Measurements from ENCODE around the gene GRAP. TPM values are rescaled to one million over a fixed set of nuclear protein-coding genes. Genes with fewer than 3 reads are reported as not detected.

GRAP gene
- total and polyA plus RNA-seq, 2 donors (not counting 3 experiments of a cell fraction or from before 2014, with no cell fraction given) = 32.1 to 43.6 TPM

GRCh38 chr17:18977646-18978045 lies 69.1 kb downstream of the GRAP start:
- no peak for FAIRE-seq
- CTCF ChIA-PET = interaction anchor here (2.3 kb wide), 1 partner anchor 17 kb away, joined by 6 read pairs; no protein-coding TSS in a partner anchor
- DNase-seq (ENCODE audit: low read depth, low spot score) = no peak

More at GRCh38 chr17:18977646-18978045, 69.1 kb downstream of the GRAP start:
- H3K79me2 ChIP-seq (ENCODE audit: control insufficient read depth, insufficient read depth, low read length) = no peaks in the 10 kb centered on the region
- H2AFZ ChIP-seq (ENCODE audit: low read depth, low read length) = no peak overlapping the region
- H3K9ac ChIP-seq (replicated peaks; ENCODE audit: extremely low read depth, insufficient read depth, low read length) = no peak overlapping the region
- POLR2A ChIA-PET = no interaction called here
- dilution Hi-C loops (cut with MboI; ENCODE audit: extremely low pct_ligation_motif_present, low sequenced_read_pairs) (no loop called here), intact Hi-C loops (cut with micrococcal nuclease) (no loop called here)
- no peak overlapping the region for H3K4me2 ChIP-seq (ENCODE audit: insufficient read depth, low read length)
- H3K4me3 ChIP-seq (replicated peaks in 1 of 3; ENCODE audit: insufficient read depth in 1 of 3, low read depth in 1 of 3, low read length in 3 of 3) = no peak overlapping the region
- no peaks in the 10 kb centered on the region for H3K27me3 ChIP-seq (ENCODE audit: control insufficient read depth in 2 of 2, insufficient read depth in 2 of 2, low read length in 2 of 2)
- no peaks in the 10 kb centered on the region for H3K9me3 ChIP-seq (replicated peaks; ENCODE audit: control insufficient read depth, insufficient read depth, low read length)
- H4K20me1 ChIP-seq (replicated peaks; ENCODE audit: control insufficient read depth, extremely low read depth, insufficient read depth, low read length) = no peaks in the 10 kb centered on the region
- no peaks in the 10 kb centered on the region for H3K9me1 ChIP-seq (replicated peaks; ENCODE audit: control insufficient read depth, extremely low read depth, insufficient read depth, low read length)
- H3K27ac ChIP-seq (ENCODE audit: insufficient read depth, low read depth, low read length) = no peak overlapping the region
- TF ChIP-seq MYC (IDR thresholded peaks at IDR 0.05; ENCODE audit: low read depth, low read length) = no peak
- TF ChIP-seq EZH2 (IDR thresholded peaks at IDR 0.05; ENCODE audit: borderline replicate concordance, low read depth, low read length, severe bottlenecking) = no peak
- TF ChIP-seq, protein P1, sequence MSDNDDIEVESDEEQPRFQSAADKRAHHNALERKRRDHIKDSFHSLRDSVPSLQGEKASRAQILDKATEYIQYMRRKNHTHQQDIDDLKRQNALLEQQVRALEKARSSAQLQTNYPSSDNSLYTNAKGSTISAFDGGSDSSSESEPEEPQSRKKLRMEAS (IDR thresholded peaks at IDR 0.05; ENCODE audit: insufficient read depth, insufficient read length) = no peak
- no peak for TF ChIP-seq POLR2AphosphoS5 (IDR thresholded peaks at IDR 0.05; ENCODE audit: insufficient read depth, low read depth, low read length)
- no peak for TF ChIP-seq JUN (IDR thresholded peaks at IDR 0.05; ENCODE audit: borderline replicate concordance, insufficient read depth, insufficient read length, low read depth)
- TF ChIP-seq, protein P2, sequence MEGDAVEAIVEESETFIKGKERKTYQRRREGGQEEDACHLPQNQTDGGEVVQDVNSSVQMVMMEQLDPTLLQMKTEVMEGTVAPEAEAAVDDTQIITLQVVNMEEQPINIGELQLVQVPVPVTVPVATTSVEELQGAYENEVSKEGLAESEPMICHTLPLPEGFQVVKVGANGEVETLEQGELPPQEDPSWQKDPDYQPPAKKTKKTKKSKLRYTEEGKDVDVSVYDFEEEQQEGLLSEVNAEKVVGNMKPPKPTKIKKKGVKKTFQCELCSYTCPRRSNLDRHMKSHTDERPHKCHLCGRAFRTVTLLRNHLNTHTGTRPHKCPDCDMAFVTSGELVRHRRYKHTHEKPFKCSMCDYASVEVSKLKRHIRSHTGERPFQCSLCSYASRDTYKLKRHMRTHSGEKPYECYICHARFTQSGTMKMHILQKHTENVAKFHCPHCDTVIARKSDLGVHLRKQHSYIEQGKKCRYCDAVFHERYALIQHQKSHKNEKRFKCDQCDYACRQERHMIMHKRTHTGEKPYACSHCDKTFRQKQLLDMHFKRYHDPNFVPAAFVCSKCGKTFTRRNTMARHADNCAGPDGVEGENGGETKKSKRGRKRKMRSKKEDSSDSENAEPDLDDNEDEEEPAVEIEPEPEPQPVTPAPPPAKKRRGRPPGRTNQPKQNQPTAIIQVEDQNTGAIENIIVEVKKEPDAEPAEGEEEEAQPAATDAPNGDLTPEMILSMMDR (IDR thresholded peaks at IDR 0.05; ENCODE audit: extremely low read depth in 1 of 2, insufficient read depth in 1 of 2, low read depth in 1 of 2, low read length in 2 of 2) = no peak
- no peak for TF ChIP-seq POLR2A (IDR thresholded peaks at IDR 0.05; ENCODE audit: low read depth, low read length)
- BruUV-seq (replicated peaks) = no TSS peak
- peaks cover 8% of the 10 kb centered on the region for H3K4me1 ChIP-seq (ENCODE audit: control insufficient read depth, extremely low read depth, insufficient read depth, low read length)
- H3K36me3 ChIP-seq (ENCODE audit: control insufficient read depth in 2 of 2, extremely low read depth in 1 of 2, insufficient read depth in 2 of 2, low read length in 2 of 2) = peaks cover 0 to 12% of the 10 kb centered on the region in 2 experiments
